Calu3 (cell line): ENCODE measurements around the gene PSMB11. TPM values are rescaled to one million over a fixed set of nuclear protein-coding genes. Genes with fewer than 3 reads are reported as not detected.

Source experiments
- BruUV-seq: library from RNA; stranded (reverse); fragments of 400-500 nt; replicated peaks from 2 replicates; lab custom pipeline; 2021; lab: Mats Ljungman, UMichigan
- CTCF ChIA-PET: fragments of 300-600 bp; sonication (Branson Sonifier 250); formaldehyde crosslinking; loops from one replicate; lab custom pipeline; 2022; ENCODE audit warnings: antibody characterized with exemption; lab: Charles Lee
- DNase-seq: peaks from one replicate; pipeline ENCODE4 v3.0.0; 2022
- H3K27ac Mint-ChIP-seq: one replicate; pipeline ENCODE4 v1.8.0; 2022; ENCODE audit warnings: mixed read lengths; ENCODE audit not compliant: unreplicated experiment
- H3K27me3 Mint-ChIP-seq: one replicate; pipeline ENCODE4 v1.8.0; 2022; ENCODE audit warnings: mixed read lengths; ENCODE audit not compliant: unreplicated experiment
- H3K36me3 Mint-ChIP-seq: one replicate; pipeline ENCODE4 v1.8.0; 2022; ENCODE audit warnings: mild to moderate bottlenecking, moderate library complexity, mixed read lengths; ENCODE audit not compliant: insufficient read depth, unreplicated experiment
- H3K4me1 Mint-ChIP-seq: one replicate; pipeline ENCODE4 v1.8.0; 2022; ENCODE audit warnings: mild to moderate bottlenecking, low read depth, mixed read lengths; ENCODE audit not compliant: unreplicated experiment
- H3K4me3 Mint-ChIP-seq: one replicate; pipeline ENCODE4 v1.8.0; 2022; ENCODE audit warnings: mild to moderate bottlenecking, low read depth, moderate library complexity, mixed read lengths; ENCODE audit not compliant: unreplicated experiment
- H3K9me3 Mint-ChIP-seq: one replicate; pipeline ENCODE4 v1.8.0; 2022; ENCODE audit warnings: low read depth, mixed read lengths; ENCODE audit not compliant: unreplicated experiment
- CTCF ChIP-seq: fragments of 200-600 bp; IDR thresholded peaks from one replicate; pipeline ENCODE4 v1.8.0; 2022; ENCODE audit warnings: antibody characterized with exemption; ENCODE audit not compliant: unreplicated experiment
- intact Hi-C: fragments of 100-400 bp; cut with micrococcal nuclease; formaldehyde crosslinking; loops from one replicate; pipeline ENCODE4 v1.10.0; 2022; ENCODE audit not compliant: unreplicated experiment
- total RNA-seq: library from RNA; stranded (reverse); gene quantifications from 2 replicates; pipeline ENCODE4 v1.2.3, GENCODE V29; 2022

PSMB11 gene
- total RNA-seq, 1 experiment from 2014 or later: not detected

GRCh38 chr14:23080474-23080873 is 38.5 kb downstream of the PSMB11 start:
- no peaks in the 10 kb centered on the region for H3K27me3 Mint-ChIP-seq
- CTCF ChIA-PET: no interaction called here
- H3K36me3 Mint-ChIP-seq: peaks cover 60% of the 10 kb centered on the region
- H3K27ac Mint-ChIP-seq: peak overlapping the region; percentile 15
- no peak for TF ChIP-seq CTCF
- no TSS peak for BruUV-seq
- H3K9me3 Mint-ChIP-seq: no peaks in the 10 kb centered on the region
- peaks cover 23% of the 10 kb centered on the region for H3K4me1 Mint-ChIP-seq
- intact Hi-C loops: no loop called here
- H3K4me3 Mint-ChIP-seq: no peak overlapping the region
- DNase-seq: no peak

- BruUV-seq: no TSS peak
- Mint-ChIP-seq H3K36me3 (peaks cover 34% of the 10 kb centered on the region), H3K27me3 (no peaks in the 10 kb centered on the region), H3K4me3 (no peak overlapping the region), H3K9me3 (no peaks in the 10 kb centered on the region), H3K27ac (no peak overlapping the region), H3K4me1 (peaks cover 14% of the 10 kb centered on the region)
- intact Hi-C loops: no loop called here
- no peak for TF ChIP-seq CTCF
- CTCF ChIA-PET: interaction anchor here (0.5 kb wide), 2 partner anchors 117 to 152 kb away, joined by 4 read pairs; no protein-coding TSS in a partner anchor
- no peak for DNase-seq
Measured at GRCh38 chr14:23085458-23085857, 43.4 kb downstream of the PSMB11 start.

GRCh38 chr14:23086565-23086964 is 44.6 kb downstream of the PSMB11 start:
- Mint-ChIP-seq H3K4me3 (no peak overlapping the region), H3K4me1 (peaks cover 9% of the 10 kb centered on the region)
- no TSS peak for BruUV-seq

DNA sequence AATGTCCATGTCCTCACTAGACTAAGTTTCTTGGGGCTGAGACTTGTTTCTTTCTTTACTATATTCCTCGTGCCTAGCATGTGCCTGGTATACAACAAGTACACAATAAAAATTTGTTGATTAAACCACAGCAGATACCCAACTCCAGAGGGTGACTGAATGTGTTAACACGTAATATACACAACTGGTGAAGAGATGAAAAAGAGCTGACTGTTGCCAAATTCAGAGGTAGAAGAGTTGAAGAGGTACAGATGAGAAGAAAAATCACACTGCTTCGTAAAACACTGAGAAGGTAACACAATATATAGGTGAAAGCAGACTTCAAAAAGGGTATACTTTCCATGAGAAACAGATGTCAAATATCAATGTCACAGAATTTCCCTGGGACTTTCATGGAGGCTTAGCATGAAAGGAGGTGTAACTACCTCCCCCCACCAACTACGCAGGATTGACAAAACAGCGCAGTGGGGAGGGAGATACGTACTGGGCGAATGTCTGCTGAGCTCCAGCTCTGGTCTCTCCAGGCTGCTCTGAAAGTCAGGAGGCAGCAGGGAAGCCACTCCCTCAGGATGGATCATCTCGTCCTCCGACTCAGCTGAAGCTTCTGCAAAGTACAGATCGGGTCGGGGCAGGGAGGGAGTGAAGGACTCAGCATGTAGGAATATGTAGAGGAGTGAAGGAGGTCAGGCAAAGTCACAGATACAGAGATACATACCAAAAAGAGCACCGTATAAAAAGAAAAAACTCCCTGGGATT is 47.7 kb downstream of the PSMB11 start:
- Mint-ChIP-seq H3K4me1 (peaks cover 9% of the 10 kb centered on the region), H3K4me3 (no peak overlapping the region), H3K36me3 (peaks cover 16% of the 10 kb centered on the region), H3K27me3 (no peaks in the 10 kb centered on the region), H3K27ac (no peak overlapping the region), H3K9me3 (no peaks in the 10 kb centered on the region)
- CTCF ChIA-PET: interaction anchor here (1.0 kb wide), 1 partner anchor 21 kb away, joined by 3 read pairs; no protein-coding TSS in a partner anchor
- no peak for DNase-seq
- intact Hi-C loops: no loop called here
- BruUV-seq: no TSS peak
- no peak for TF ChIP-seq CTCF

More at GRCh38 chr14:23086565-23086964, 44.6 kb downstream of the PSMB11 start:
- Mint-ChIP-seq H3K9me3 (no peaks in the 10 kb centered on the region), H3K27me3 (no peaks in the 10 kb centered on the region), H3K36me3 (peaks cover 24% of the 10 kb centered on the region), H3K27ac (no peak overlapping the region)
- DNase-seq: no peak
- no peak for TF ChIP-seq CTCF
- intact Hi-C loops: no loop called here
- CTCF ChIA-PET: no interaction called here
